Neural cell (in vitro differentiated cells): ENCODE data around the gene CES4A. TPM values are rescaled to one million over a fixed set of nuclear protein-coding genes. Genes with fewer than 3 reads are reported as not detected.
"Not testable (repeated sequence)": the region's sequence is repeated elsewhere in the genome, so short reads cannot be mapped to it uniquely, and the experiment has no call there.

Experiments
- H2AFZ ChIP-seq: fragments of 200-600, 300-800 bp; sonication (generic), shearing (Covaris generic); 2 replicates; pipeline ENCODE4 v1.6.0; 2014; ENCODE audit warnings: low read depth, mild to moderate bottlenecking, antibody characterized with exemption, low read length, moderate library complexity
- H3F3A ChIP-seq: fragments of 200-600 bp; shearing (Covaris generic); 2 replicates; pipeline ENCODE4 v1.6.1; 2016; ENCODE audit warnings: mild to moderate bottlenecking, moderate library complexity, mixed read lengths, antibody characterized with exemption, low read length; ENCODE audit not compliant: insufficient read depth, poor library complexity, severe bottlenecking
- H3K27ac ChIP-seq: fragments of 200-600, 300-800 bp; sonication (generic), shearing (Covaris generic); 2 replicates; pipeline ENCODE4 v1.5.1; 2014; ENCODE audit warnings: mild to moderate bottlenecking, low read length, moderate library complexity
- H3K27me3 ChIP-seq: fragments of 300-800, 200-600 bp; sonication (generic), shearing (Covaris generic); 2 replicates; pipeline ENCODE4 v1.6.0; 2014; ENCODE audit warnings: mild to moderate bottlenecking, low read depth, low read length, moderate library complexity; ENCODE audit not compliant: insufficient read depth
- H3K36me3 ChIP-seq: fragments of 300-800, 200-600 bp; sonication (generic), shearing (Covaris generic); 2 replicates; pipeline ENCODE4 v1.5.1; 2014; ENCODE audit warnings: mild to moderate bottlenecking, antibody characterized with exemption, low read length, moderate library complexity; ENCODE audit not compliant: insufficient read depth
- H3K4me2 ChIP-seq: fragments of 300-800, 200-600 bp; sonication (generic), shearing (Covaris generic); 2 replicates; pipeline ENCODE4 v1.6.0; 2014; ENCODE audit warnings: mild to moderate bottlenecking, low read length
- H3K4me3 ChIP-seq: fragments of 300-800, 200-600 bp; sonication (generic), shearing (Covaris generic); 2 replicates; pipeline ENCODE4 v1.5.1; 2014; ENCODE audit warnings: mild to moderate bottlenecking, low read length, moderate library complexity
- H3K79me2 ChIP-seq: fragments of 200-600 bp; shearing (Covaris generic); replicated peaks from 2 replicates; pipeline ENCODE4 v1.6.0; 2014; ENCODE audit warnings: mild to moderate bottlenecking, low read length, moderate library complexity; ENCODE audit not compliant: insufficient read depth
- H3K9ac ChIP-seq: fragments of 300-800, 200-600 bp; sonication (generic), shearing (Covaris generic); 2 replicates; pipeline ENCODE4 v1.6.1; 2016; ENCODE audit warnings: mild to moderate bottlenecking, low read length, mixed read lengths
- H3K9me2 ChIP-seq: fragments of 200-600 bp; shearing (Covaris generic); 2 replicates; pipeline ENCODE4 v1.6.1; 2016; ENCODE audit warnings: mild to moderate bottlenecking, low read length, mixed read lengths; ENCODE audit not compliant: insufficient read depth
- H3K9me3 ChIP-seq: fragments of 200-600, 300-800 bp; sonication (generic), shearing (Covaris generic); 2 replicates; pipeline ENCODE4 v1.6.1; 2016; ENCODE audit warnings: mild to moderate bottlenecking, mixed run types, low read length, moderate library complexity, mixed read lengths
- H4K20me1 ChIP-seq: fragments of 200-600 bp; shearing (Covaris generic); 2 replicates; pipeline ENCODE4 v1.6.1; 2016; ENCODE audit warnings: mild to moderate bottlenecking, mixed run types; ENCODE audit not compliant: insufficient read depth
- CTCF ChIP-seq: fragments of 450-650 bp; IDR thresholded peaks from 2 replicates; pipeline ENCODE4 v1.5.1; 2014; ENCODE audit warnings: antibody characterized with exemption, mild to moderate bottlenecking, moderate library complexity; ENCODE audit not compliant: poor library complexity, severe bottlenecking
- EP300 ChIP-seq: fragments of 450-650 bp; conservative IDR thresholded peaks from 2 replicates; pipeline ENCODE4 v1.6.1; 2014; ENCODE audit warnings: antibody characterized with exemption, mild to moderate bottlenecking, moderate library complexity; ENCODE audit not compliant: poor library complexity, severe bottlenecking
- EZH2 ChIP-seq: fragments of 200-600, 300-800 bp; shearing (Covaris generic), sonication (generic); IDR thresholded peaks from 2 replicates; pipeline ENCODE4 v1.6.1; 2014; ENCODE audit warnings: antibody characterized with exemption, low read length, borderline replicate concordance, mild to moderate bottlenecking; ENCODE audit not compliant: insufficient read depth, poor library complexity, severe bottlenecking
- MXI1 ChIP-seq: fragments of 450-650 bp; conservative IDR thresholded peaks from 2 replicates; pipeline ENCODE4 v1.6.1; 2014; ENCODE audit warnings: antibody characterized with exemption, mild to moderate bottlenecking; ENCODE audit not compliant: poor library complexity, severe bottlenecking
- POLR2AphosphoS5 ChIP-seq: IDR thresholded peaks from 2 replicates; pipeline ENCODE4 v1.6.1; 2012
- RAD21 ChIP-seq: fragments of 450-650 bp; conservative IDR thresholded peaks from 2 replicates; pipeline ENCODE4 v1.6.1; 2014; ENCODE audit warnings: antibody characterized with exemption, mild to moderate bottlenecking, moderate library complexity
- SMC3 ChIP-seq: fragments of 450-650 bp; conservative IDR thresholded peaks from 2 replicates; pipeline ENCODE4 v1.6.1; 2014; ENCODE audit warnings: antibody characterized with exemption, mild to moderate bottlenecking, moderate library complexity; ENCODE audit not compliant: poor library complexity
- TAF1 ChIP-seq: IDR thresholded peaks from 2 replicates; pipeline ENCODE4 v1.6.1; 2012; ENCODE audit warnings: low read depth
- polyA plus RNA-seq: library from polyadenylated mRNA; depleted of rRNA; stranded (reverse); fragments of >200 nt; gene quantifications from 2 replicates; pipeline ENCODE4 v1.2.3, GENCODE V29; 2014
- TF ChIP-seq, protein P1 (sequence below): IDR thresholded peaks from 2 replicates; pipeline ENCODE4 v1.6.1; 2012; ENCODE audit warnings: borderline replicate concordance

Gene CES4A
- polyA plus RNA-seq, 1 donor from 2014 or later, result 51.2 TPM

GRCh38 chr16:67040166-67040565, 51.8 kb downstream of the CES4A start:
- Histone ChIP-seq H3K4me2 (no peak overlapping the region), H3F3A (no peaks in the 10 kb centered on the region), H3K9me2 (no peaks in the 10 kb centered on the region), H3K27me3 (no peaks in the 10 kb centered on the region), H3K4me3 (no peak overlapping the region), H4K20me1 (no peaks in the 10 kb centered on the region), H3K27ac (no peak overlapping the region), H3K9ac (no peak overlapping the region), H3K9me3 (no peaks in the 10 kb centered on the region), H2AFZ (no peak overlapping the region), H3K36me3 (no peaks in the 10 kb centered on the region), H3K79me2 (peaks cover 16% of the 10 kb centered on the region)
- TF ChIP-seq EZH2 (no peak), POLR2AphosphoS5 (no peak), CTCF (no peak), SMC3 (no peak), EP300 (no peak), TAF1 (no peak), MXI1 (no peak), RAD21 (no peak)
- TF ChIP-seq, protein P1, sequence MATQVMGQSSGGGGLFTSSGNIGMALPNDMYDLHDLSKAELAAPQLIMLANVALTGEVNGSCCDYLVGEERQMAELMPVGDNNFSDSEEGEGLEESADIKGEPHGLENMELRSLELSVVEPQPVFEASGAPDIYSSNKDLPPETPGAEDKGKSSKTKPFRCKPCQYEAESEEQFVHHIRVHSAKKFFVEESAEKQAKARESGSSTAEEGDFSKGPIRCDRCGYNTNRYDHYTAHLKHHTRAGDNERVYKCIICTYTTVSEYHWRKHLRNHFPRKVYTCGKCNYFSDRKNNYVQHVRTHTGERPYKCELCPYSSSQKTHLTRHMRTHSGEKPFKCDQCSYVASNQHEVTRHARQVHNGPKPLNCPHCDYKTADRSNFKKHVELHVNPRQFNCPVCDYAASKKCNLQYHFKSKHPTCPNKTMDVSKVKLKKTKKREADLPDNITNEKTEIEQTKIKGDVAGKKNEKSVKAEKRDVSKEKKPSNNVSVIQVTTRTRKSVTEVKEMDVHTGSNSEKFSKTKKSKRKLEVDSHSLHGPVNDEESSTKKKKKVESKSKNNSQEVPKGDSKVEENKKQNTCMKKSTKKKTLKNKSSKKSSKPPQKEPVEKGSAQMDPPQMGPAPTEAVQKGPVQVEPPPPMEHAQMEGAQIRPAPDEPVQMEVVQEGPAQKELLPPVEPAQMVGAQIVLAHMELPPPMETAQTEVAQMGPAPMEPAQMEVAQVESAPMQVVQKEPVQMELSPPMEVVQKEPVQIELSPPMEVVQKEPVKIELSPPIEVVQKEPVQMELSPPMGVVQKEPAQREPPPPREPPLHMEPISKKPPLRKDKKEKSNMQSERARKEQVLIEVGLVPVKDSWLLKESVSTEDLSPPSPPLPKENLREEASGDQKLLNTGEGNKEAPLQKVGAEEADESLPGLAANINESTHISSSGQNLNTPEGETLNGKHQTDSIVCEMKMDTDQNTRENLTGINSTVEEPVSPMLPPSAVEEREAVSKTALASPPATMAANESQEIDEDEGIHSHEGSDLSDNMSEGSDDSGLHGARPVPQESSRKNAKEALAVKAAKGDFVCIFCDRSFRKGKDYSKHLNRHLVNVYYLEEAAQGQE, result no peak

DNA sequence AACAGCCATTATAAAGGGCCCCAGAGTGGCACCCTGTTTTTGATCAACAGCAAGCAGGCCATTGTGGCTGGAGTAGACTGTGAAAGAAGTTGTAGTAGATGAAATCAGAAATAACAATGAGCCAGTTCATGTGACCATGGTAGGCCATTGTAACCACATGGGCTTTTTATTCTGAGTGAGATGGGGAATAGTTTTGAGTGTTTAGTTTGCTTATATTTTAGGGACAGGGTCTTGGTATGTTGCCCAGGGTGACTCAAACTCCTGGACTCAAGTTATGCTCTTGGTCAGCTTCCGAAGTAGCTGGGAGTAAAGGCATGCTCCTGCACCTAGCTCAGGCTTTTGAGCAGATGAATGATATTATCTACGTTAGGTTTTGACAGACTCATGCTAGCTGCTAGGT, 52.5 kb downstream of the CES4A start:
- Histone ChIP-seq H3K9me2 (no peaks in the 10 kb centered on the region), H3K4me2 (no peak overlapping the region), H2AFZ (no peak overlapping the region), H3K9me3 (no peaks in the 10 kb centered on the region), H3K36me3 (no peaks in the 10 kb centered on the region), H3K27me3 (no peaks in the 10 kb centered on the region), H3K4me3 (no peak overlapping the region), H3K27ac (no peak overlapping the region), H3K79me2 (peaks cover 16% of the 10 kb centered on the region), H3K9ac (no peak overlapping the region), H3F3A (no peaks in the 10 kb centered on the region), H4K20me1 (no peaks in the 10 kb centered on the region)
- TF ChIP-seq EP300 (no peak), EZH2 (no peak), MXI1 (no peak), SMC3 (no peak), CTCF (no peak), RAD21 (no peak), TAF1 (no peak), POLR2AphosphoS5 (no peak)
- TF ChIP-seq, protein P1, result no peak

DNA sequence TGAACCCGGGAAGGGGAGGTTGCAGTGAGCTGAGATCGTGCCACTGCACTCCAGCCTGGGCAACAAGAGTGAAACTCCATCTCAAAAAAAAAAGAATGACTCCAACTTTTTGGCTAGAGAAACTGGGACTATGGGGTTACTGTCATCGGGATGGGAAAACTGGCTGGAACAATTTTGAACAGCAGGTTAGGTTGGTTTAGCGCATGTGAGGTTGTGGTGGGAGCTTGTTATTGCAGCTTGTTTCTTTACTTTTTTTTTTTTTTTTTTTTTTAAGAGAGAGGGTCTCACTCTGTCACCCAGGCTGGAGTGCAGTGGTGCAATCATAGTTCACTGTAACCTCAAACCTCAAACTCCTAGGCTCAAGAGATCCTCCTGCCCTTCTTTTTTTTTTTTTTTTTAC, 53.1 kb downstream of the CES4A start:
- H3K4me3 ChIP-seq, H3F3A ChIP-seq, H3K9ac ChIP-seq, H3K36me3 ChIP-seq, H3K4me2 ChIP-seq, H3K9me2 ChIP-seq, H4K20me1 ChIP-seq, H3K9me3 ChIP-seq, H3K27ac ChIP-seq, H3K27me3 ChIP-seq, H2AFZ ChIP-seq: not testable (repeated sequence)
- peaks cover 10% of the 10 kb centered on the region for H3K79me2 ChIP-seq
